D721Med (cell line): ENCODE data around the gene METTL25B.

Source experiments
- DNase-seq: peaks from one replicate; pipeline ENCODE4 v3.0.0; 2011; ENCODE audit warnings: low spot score; ENCODE audit not compliant: insufficient read length
- FAIRE-seq: peaks from 2 replicates; lab custom pipeline; 2011; peaks lifted over from hg19 to GRCh38; lab: Jason Lieb, UNC
- CTCF ChIP-seq: IDR thresholded peaks from 2 replicates; pipeline ENCODE4 v1.5.1; 2012; ENCODE audit warnings: mild to moderate bottlenecking, control low read depth; ENCODE audit not compliant: insufficient read depth; ENCODE audit errors: missing control alignments

Gene METTL25B

GRCh38 chr1:156775799-156776198 lies 47.5 kb downstream of the METTL25B start:
- DNase-seq: no peak
- FAIRE-seq: no peak

GRCh38 chr1:156776942-156777341 lies 48.7 kb downstream of the METTL25B start:
- TF ChIP-seq CTCF: no peak
- DNase-seq (no peak), FAIRE-seq (no peak)

More at GRCh38 chr1:156775799-156776198, 47.5 kb downstream of the METTL25B start:
- TF ChIP-seq CTCF: no peak

GRCh38 chr1:156777573-156777972 lies 49.3 kb downstream of the METTL25B start:
- FAIRE-seq (no peak), DNase-seq (no peak)
- TF ChIP-seq CTCF: no peak

- DNase-seq (no peak), FAIRE-seq (no peak)
- no peak for TF ChIP-seq CTCF
These were observed 53.4 kb downstream of the METTL25B start for GRCh38 chr1:156781585-156782186.

- FAIRE-seq (no peak), DNase-seq (no peak)
- no peak for TF ChIP-seq CTCF
These were observed 57.2 kb downstream of the METTL25B start for GRCh38 chr1:156785458-156785857.
